H1 (cell line): ENCODE results near the gene ELFN1. TPM values are rescaled to one million over a fixed set of nuclear protein-coding genes. Genes with fewer than 3 reads are reported as not detected.

Source experiments
- CTCF ChIA-PET: fragments of 300-600 bp; sonication (Branson Sonifier 250); formaldehyde crosslinking; loops from one replicate; lab custom pipeline; 2021; ENCODE audit not compliant: partially characterized antibody; lab: Charles Lee
- POLR2A ChIA-PET: fragments of 300-600 bp; sonication (Branson Sonifier 250); formaldehyde crosslinking; loops from one replicate; lab custom pipeline; 2021; ENCODE audit warnings: inconsistent platforms; ENCODE audit not compliant: partially characterized antibody; lab: Charles Lee
- DNase-seq, 2 experiments: peaks; one replicate each; pipeline versions ENCODE4 v3.0.0 to v3.0.0-alpha.2; 2010 to 2022; ENCODE audit warnings: low spot score in 2 of 2, low read depth in 1 of 2, mixed read lengths in 1 of 2
- FAIRE-seq: peaks from 2 replicates; lab custom pipeline; 2011; peaks lifted over from hg19 to GRCh38; lab: Jason Lieb, UNC
- H2AFZ ChIP-seq: 2 replicates; pipeline ENCODE4 v1.8.1; 2012; ENCODE audit warnings: low read length, inconsistent platforms
- H2AK5ac ChIP-seq: 2 replicates; pipeline ENCODE4 v1.6.1; 2013; ENCODE audit warnings: low read depth, low read length
- H2BK120ac ChIP-seq: replicated peaks from 2 replicates; pipeline ENCODE3; 2013; ENCODE audit warnings: low read depth, low read length, inconsistent platforms
- H2BK12ac ChIP-seq: 2 replicates; pipeline ENCODE4 v1.6.1; 2013; ENCODE audit warnings: low read depth, low read length
- H2BK15ac ChIP-seq: 2 replicates; pipeline ENCODE4 v1.6.1; 2013; ENCODE audit warnings: low read length
- H2BK20ac ChIP-seq: 2 replicates; pipeline ENCODE4 v1.6.1; 2013; ENCODE audit warnings: low read length
- H2BK5ac ChIP-seq: 2 replicates; pipeline ENCODE4 v1.6.1; 2013; ENCODE audit warnings: low read depth, low read length
- H3K14ac ChIP-seq: 2 replicates; pipeline ENCODE4 v1.6.1; 2013; ENCODE audit warnings: inconsistent platforms; ENCODE audit not compliant: insufficient read length
- H3K18ac ChIP-seq: 2 replicates; pipeline ENCODE4 v1.6.1; 2013; ENCODE audit warnings: low read length; ENCODE audit errors: extremely low read depth
- H3K23ac ChIP-seq: 2 replicates; pipeline ENCODE4 v1.6.1; 2013; ENCODE audit warnings: inconsistent platforms; ENCODE audit not compliant: insufficient read length
- H3K23me2 ChIP-seq: 2 replicates; pipeline ENCODE4 v1.6.1; 2013; ENCODE audit warnings: low read depth, low read length
- H3K27ac ChIP-seq: 2 replicates; pipeline ENCODE4 v1.6.1; 2011; ENCODE audit warnings: low read depth, low read length, inconsistent platforms
- H3K27me3 ChIP-seq, 4 experiments: replicated peaks in 1 of 4; 1 replicate in 1 of 4; 2 replicates in 3 of 4; pipeline versions ENCODE4 v1.6.1 to v1.8.1; 2011 to 2013; ENCODE audit warnings: low read length in 3 of 4, mild to moderate bottlenecking in 3 of 4, inconsistent platforms in 2 of 4, mixed read lengths in 2 of 4, moderate library complexity in 1 of 4; ENCODE audit not compliant: control insufficient read depth in 3 of 4, insufficient read depth in 3 of 4; ENCODE audit errors: extremely low read depth in 1 of 4
- H3K36me3 ChIP-seq, 4 experiments: 2 replicates each; pipeline versions ENCODE4 v1.6.1 to v1.8.1; 2011 to 2013; ENCODE audit warnings: mild to moderate bottlenecking in 4 of 4, low read length in 3 of 4, moderate library complexity in 2 of 4, control low read depth in 1 of 4, inconsistent platforms in 1 of 4; ENCODE audit not compliant: insufficient read depth in 4 of 4, control insufficient read depth in 2 of 4
- H3K4ac ChIP-seq: replicated peaks from 2 replicates; pipeline ENCODE3; 2013; ENCODE audit warnings: low read length, low read depth, mixed read lengths, inconsistent platforms; ENCODE audit not compliant: insufficient read length
- H3K4me1 ChIP-seq, 4 experiments: replicated peaks in 1 of 4; 1 replicate in 1 of 4; 2 replicates in 3 of 4; pipeline versions ENCODE4 v1.6.1 to v1.8.1; 2011 to 2013; ENCODE audit warnings: low read length in 3 of 4, inconsistent platforms in 2 of 4, mixed read lengths in 1 of 4; ENCODE audit not compliant: insufficient read depth in 4 of 4, control insufficient read depth in 3 of 4
- H3K4me2 ChIP-seq, 2 experiments: 2 replicates each; pipeline versions ENCODE4 v1.6.1 to v1.8.1; 2011 to 2013; ENCODE audit warnings: low read depth in 2 of 2, low read length in 2 of 2, control low read depth in 1 of 2, inconsistent platforms in 1 of 2, mild to moderate bottlenecking in 1 of 2; ENCODE audit not compliant: insufficient read depth in 1 of 2
- H3K4me3 ChIP-seq, 4 experiments: fragments of 200-600, 300-600 bp in 1 of 4; sonication (generic), shearing (Covaris generic), sonication (Bioruptor Twin) in 1 of 4; 2 replicates each; pipeline versions ENCODE4 v1.5.1 to v1.8.1; 2011 to 2016; ENCODE audit warnings: low read length in 4 of 4, low read depth in 3 of 4, control low read depth in 2 of 4, inconsistent platforms in 2 of 4, mild to moderate bottlenecking in 2 of 4, mixed read lengths in 1 of 4, moderate library complexity in 1 of 4; ENCODE audit not compliant: insufficient read depth in 2 of 4; ENCODE audit errors: extremely low read depth in 1 of 4
- H3K56ac ChIP-seq: replicated peaks from 2 replicates; pipeline ENCODE3; 2013; ENCODE audit warnings: low read depth, mild to moderate bottlenecking, mixed read lengths, low read length, inconsistent platforms; ENCODE audit not compliant: insufficient read length
- H3K79me1 ChIP-seq: 2 replicates; pipeline ENCODE4 v1.6.1; 2013; ENCODE audit warnings: low read depth, low read length, control low read depth
- H3K79me2 ChIP-seq, 2 experiments: 2 replicates each; pipeline versions ENCODE4 v1.6.1 to v1.8.1; 2012 to 2013; ENCODE audit warnings: low read length in 2 of 2, mild to moderate bottlenecking in 2 of 2, inconsistent platforms in 1 of 2; ENCODE audit not compliant: insufficient read depth in 2 of 2, control insufficient read depth in 1 of 2
- H3K9ac ChIP-seq, 4 experiments: replicated peaks in 1 of 4; 1 replicate in 1 of 4; 2 replicates in 3 of 4; pipeline versions ENCODE4 v1.6.1 to v1.8.1; 2011 to 2013; ENCODE audit warnings: low read depth in 3 of 4, low read length in 3 of 4, control low read depth in 2 of 4, mild to moderate bottlenecking in 2 of 4, moderate library complexity in 2 of 4, inconsistent platforms in 1 of 4; ENCODE audit errors: extremely low read depth in 1 of 4
- H3K9me3 ChIP-seq, 2 experiments: 2 replicates each; pipeline versions ENCODE4 v1.6.1 to v1.8.1; 2012 to 2013; ENCODE audit warnings: mild to moderate bottlenecking in 2 of 2, moderate library complexity in 2 of 2, control low read depth in 1 of 2, inconsistent platforms in 1 of 2, low read depth in 1 of 2, low read length in 1 of 2, mixed read lengths in 1 of 2; ENCODE audit not compliant: insufficient read depth in 2 of 2
- H4K20me1 ChIP-seq, 2 experiments: replicated peaks in 1 of 2; 2 replicates each; pipeline versions ENCODE3 to v1.8.1; 2011 to 2013; ENCODE audit warnings: inconsistent platforms in 2 of 2, low read length in 2 of 2, mild to moderate bottlenecking in 1 of 2; ENCODE audit not compliant: insufficient read depth in 2 of 2, control insufficient read depth in 1 of 2
- H4K5ac ChIP-seq: 2 replicates; pipeline ENCODE4 v1.6.1; 2013; ENCODE audit warnings: low read length, low read depth, mixed read lengths, inconsistent platforms; ENCODE audit not compliant: insufficient read length
- H4K8ac ChIP-seq: 2 replicates; pipeline ENCODE4 v1.8.0; 2013; ENCODE audit warnings: mild to moderate bottlenecking, moderate library complexity, low read length, inconsistent platforms; ENCODE audit not compliant: insufficient read depth; ENCODE audit errors: extremely low read depth
- H4K91ac ChIP-seq: replicated peaks from 2 replicates; pipeline ENCODE3; 2013; ENCODE audit warnings: low read length, mixed read lengths, inconsistent platforms; ENCODE audit not compliant: insufficient read length
- BACH1 ChIP-seq: IDR thresholded peaks from 2 replicates; pipeline ENCODE4 v1.6.1; 2012; ENCODE audit warnings: low read length, improper control_type of control experiment
- CBX5 ChIP-seq: fragments of 300-800, 300-1000 bp; sonication (generic); IDR thresholded peaks from 2 replicates; pipeline ENCODE4 v1.7.1; 2016; ENCODE audit warnings: antibody characterized with exemption, low read length, low read depth
- CREB1 ChIP-seq: IDR thresholded peaks from 2 replicates; pipeline ENCODE4 v1.6.1; 2012; ENCODE audit warnings: inconsistent platforms
- JUND ChIP-seq: IDR thresholded peaks from 2 replicates; pipeline ENCODE4 v1.6.1; 2011; ENCODE audit warnings: mild to moderate bottlenecking, improper control_type of control experiment, low read length
- POLR2AphosphoS5 ChIP-seq: IDR thresholded peaks from 2 replicates; pipeline ENCODE4 v1.6.1; 2011; ENCODE audit warnings: low read depth, low read length
- SP2 ChIP-seq: IDR thresholded peaks from 2 replicates; pipeline ENCODE4 v1.6.1; 2012; ENCODE audit warnings: mild to moderate bottlenecking, low read length, inconsistent platforms
- ZNF274 ChIP-seq: IDR thresholded peaks from 2 replicates; pipeline ENCODE4 v1.7.0; 2012; ENCODE audit warnings: low read length, borderline replicate concordance; ENCODE audit errors: extremely low read depth
- whole genome bisulfite sequencing, 2 experiments: shearing (Covaris generic) in 1 of 2; methylation state at CpG; one replicate each; pipeline versions ENCODE4 v1.1.6 to v1.1.7; 2013 to 2015; ENCODE audit warnings: low lambda C conversion rate in 2 of 2, mixed read lengths in 2 of 2, inconsistent platforms in 1 of 2, low coverage in 1 of 2, missing lambda C conversion rate in 1 of 2; ENCODE audit not compliant: insufficient replicate concordance in 2 of 2, insufficient coverage in 1 of 2, insufficient read length in 1 of 2; ENCODE audit errors: extremely low coverage in 1 of 2, missing lambda C conversion rate in 1 of 2; 5-methylcytosine and 5-hydroxymethylcytosine counted together
- polyA plus RNA-seq, 7 experiments: library from polyadenylated mRNA; depleted of rRNA in 3 of 7; stranded (reverse) in 5 of 7; unstranded in 2 of 7; fragments of >200 nt in 5 of 7; fragments of 200-250 nt in 2 of 7; gene quantifications; 1 replicate in 5 of 7; 2 replicates in 1 of 7; 4 replicates in 1 of 7; pipeline versions ENCODE4 v1.2.1 to v1.2.3, GENCODE V29; 2011 to 2013; ENCODE audit warnings: missing spikeins in 2 of 7, mixed read lengths in 2 of 7
- total RNA-seq: library from RNA; stranded (reverse); fragmentation: NEBNext Ultra II Directional; extraction: Animal tissue kit (Norgen Biotek cat#: 25700); gene quantifications from 2 replicates; pipeline ENCODE4 v1.2.1, GENCODE V29; 2021

ELFN1 gene
- total and polyA plus RNA-seq, 2 of the 8 experiments (the other 6 are each of a cell fraction or from before 2014, with no cell fraction given), result 2.0 to 4.5 TPM

GRCh38 chr7:1645476-1645875 lies 24.6 kb upstream of the ELFN1 start:
- no peak overlapping the region for H3K56ac ChIP-seq
- DNase-seq (no peak), FAIRE-seq (no peak)
- H2BK20ac ChIP-seq, result no peak overlapping the region
- no peaks in the 10 kb centered on the region for H3K4me1 ChIP-seq
- H2BK120ac ChIP-seq, result no peak overlapping the region
- no peaks in the 10 kb centered on the region for H3K9me3 ChIP-seq
- H3K79me1 ChIP-seq, result no peaks in the 10 kb centered on the region
- no peak for TF ChIP-seq CREB1
- no peak for TF ChIP-seq SP2
- no peak for TF ChIP-seq BACH1
- TF ChIP-seq JUND, result no peak
- no peak for TF ChIP-seq ZNF274
- no peak for TF ChIP-seq POLR2AphosphoS5
- TF ChIP-seq CBX5, result no peak
- H3K4ac ChIP-seq, result no peak overlapping the region
- no peak overlapping the region for H3K27ac ChIP-seq
- no peak overlapping the region for H3K4me3 ChIP-seq
- ChIA-PET CTCF (interaction anchor here (0.7 kb wide), 1 partner anchor 298 kb away, joined by 3 read pairs; no protein-coding TSS in a partner anchor), POLR2A (no interaction called here)
- no peaks in the 10 kb centered on the region; a peak in 1 of 7 replicates for H3K27me3 ChIP-seq
- no peak overlapping the region for H3K23ac ChIP-seq
- no peak overlapping the region for H2BK12ac ChIP-seq
- no peaks in the 10 kb centered on the region for H3K23me2 ChIP-seq
- H2BK15ac ChIP-seq, result no peak overlapping the region
- no peaks in the 10 kb centered on the region for H3K36me3 ChIP-seq
- no peaks in the 10 kb centered on the region for H4K20me1 ChIP-seq
- H3K14ac ChIP-seq, result no peak overlapping the region
- no peak overlapping the region for H2AK5ac ChIP-seq
- no peak overlapping the region for H2BK5ac ChIP-seq
- H3K4me2 ChIP-seq, result no peak overlapping the region
- no peaks in the 10 kb centered on the region for H3K79me2 ChIP-seq
- peak overlapping the region; percentile 79; the same call in 1 of the 2 replicates for H4K8ac ChIP-seq
- no peak overlapping the region for H2AFZ ChIP-seq
- no peak overlapping the region for H3K9ac ChIP-seq
- no peak overlapping the region for H4K5ac ChIP-seq
- H4K91ac ChIP-seq, result no peak overlapping the region
- WGBS, 2 experiments, result 91% methylated on average over 11 of the region's 13 CpGs; no CpG with 5 or more reads in 1 of the 2 experiments
- H3K18ac ChIP-seq, result no peak overlapping the region
